ENCODE results near the gene MACF1. TPM values are rescaled to one million over a fixed set of nuclear protein-coding genes. Genes with fewer than 3 reads are reported as not detected.
"Not testable (repeated sequence)": the region's sequence is repeated elsewhere in the genome, so short reads cannot be mapped to it uniquely, and the experiment has no call there.

The MACF1 gene
- total and polyA plus RNA-seq, 2 donors (not counting 1 experiment from before 2014, with no cell fraction given) = 64.1 to 159 TPM

DNA sequence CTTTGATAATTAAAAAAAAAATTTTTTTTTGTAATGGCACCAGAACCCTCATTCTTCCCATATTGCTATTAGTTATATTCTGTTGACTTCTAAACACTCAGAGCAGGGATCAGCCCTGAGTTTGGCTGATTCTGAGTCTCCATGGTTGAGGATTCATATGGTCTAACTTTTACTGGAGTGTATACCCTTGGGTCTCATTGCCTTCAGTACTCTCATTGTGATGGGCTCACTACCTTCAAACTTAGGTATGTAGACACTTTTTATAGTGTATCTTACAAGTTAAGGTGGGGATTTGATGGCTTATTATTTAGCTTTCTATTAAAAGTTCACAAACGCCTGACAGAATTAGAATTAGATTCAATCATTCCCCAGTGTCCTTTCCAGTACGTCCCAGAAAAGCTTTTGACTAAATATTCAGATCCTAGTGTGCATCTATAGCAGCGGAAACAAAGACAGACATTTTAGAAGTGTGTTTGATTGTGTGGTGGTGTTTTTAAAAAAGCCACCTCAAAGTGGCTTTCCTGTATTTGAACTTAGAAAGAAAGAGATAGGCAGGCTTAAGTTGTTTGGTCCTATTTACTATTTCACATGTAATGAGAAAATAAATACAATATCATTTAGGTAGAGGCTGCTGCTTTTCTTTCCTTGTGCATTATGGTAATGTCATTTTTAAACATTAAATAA lies 1.4 kb downstream of the MACF1 start:
- Histone ChIP-seq H3K4me2 (replicated peaks; ENCODE audit: low read depth, low read length, poor library complexity, severe bottlenecking) (peak overlapping the region; percentile 54), H4K20me1 (ENCODE audit: control insufficient read depth, insufficient read depth, low read length, poor library complexity, severe bottlenecking) (no peaks in the 10 kb centered on the region), H3K4me1 (ENCODE audit: control insufficient read depth in 2 of 2, insufficient read depth in 2 of 2, low read length in 2 of 2) (peaks cover 21 to 22% of the 10 kb centered on the region in 2 donors), H3K27ac (ENCODE audit: low read length in 2 of 2) (peak overlapping the region in 1 of 2 donors; percentile 11), H3K9me3 (ENCODE audit: control extremely low read depth in 1 of 3, control insufficient read depth in 2 of 3, insufficient read depth in 1 of 3, low read length in 2 of 3) (no peaks in the 10 kb centered on the region), H3K36me3 (replicated peaks in 1 of 2; ENCODE audit: control extremely low read depth in 1 of 2, control insufficient read depth in 1 of 2, extremely low read depth in 1 of 2, insufficient read depth in 2 of 2, low read length in 1 of 2) (no peaks in the 10 kb centered on the region), H3K9ac (ENCODE audit: low read length) (peak overlapping the region; percentile 49), H2AFZ (ENCODE audit: insufficient read depth, low read depth, low read length, poor library complexity, severe bottlenecking) (peak overlapping the region; percentile 91), H3K4me3 (ENCODE audit: control extremely low read depth in 1 of 5, extremely low read depth in 1 of 5, insufficient read depth in 1 of 5, low read depth in 2 of 5, low read length in 4 of 5) (peak overlapping the region in 3 of 5 experiments; percentile 2 to 41 (median 30)), H3K27me3 (replicated peaks in 1 of 4; ENCODE audit: control extremely low read depth in 1 of 4, control insufficient read depth in 3 of 4, insufficient read depth in 4 of 4, low read length in 3 of 4) (no peaks in the 10 kb centered on the region), H3K79me2 (ENCODE audit: control insufficient read depth, insufficient read depth, low read length) (no peaks in the 10 kb centered on the region)
- Mint-ChIP-seq H3K27me3 (no peaks in the 10 kb centered on the region), H3K4me3 (peak overlapping the region; percentile 21), H3K9me3 (ENCODE audit: insufficient read depth) (no peaks in the 10 kb centered on the region), H3K27ac (peak overlapping the region; percentile 10), H3K4me1 (peaks cover 22% of the 10 kb centered on the region)
- ChIA-PET POLR2A (interaction anchor here (1.6 kb wide), 1 partner anchor 9 kb away, joined by 4 read pairs; no protein-coding TSS in a partner anchor), CTCF (interaction anchor here (1.0 to 9.8 kb wide), 5 partner anchors 13 to 107 kb away, joined by 4 to 79 read pairs (median 7); no protein-coding TSS in a partner anchor)
- no peak for TF ChIP-seq EZH2 (IDR thresholded peaks at IDR 0.05; ENCODE audit: borderline replicate concordance, insufficient read depth, low read depth, low read length, poor library complexity, severe bottlenecking)
- TF ChIP-seq, protein P1, sequence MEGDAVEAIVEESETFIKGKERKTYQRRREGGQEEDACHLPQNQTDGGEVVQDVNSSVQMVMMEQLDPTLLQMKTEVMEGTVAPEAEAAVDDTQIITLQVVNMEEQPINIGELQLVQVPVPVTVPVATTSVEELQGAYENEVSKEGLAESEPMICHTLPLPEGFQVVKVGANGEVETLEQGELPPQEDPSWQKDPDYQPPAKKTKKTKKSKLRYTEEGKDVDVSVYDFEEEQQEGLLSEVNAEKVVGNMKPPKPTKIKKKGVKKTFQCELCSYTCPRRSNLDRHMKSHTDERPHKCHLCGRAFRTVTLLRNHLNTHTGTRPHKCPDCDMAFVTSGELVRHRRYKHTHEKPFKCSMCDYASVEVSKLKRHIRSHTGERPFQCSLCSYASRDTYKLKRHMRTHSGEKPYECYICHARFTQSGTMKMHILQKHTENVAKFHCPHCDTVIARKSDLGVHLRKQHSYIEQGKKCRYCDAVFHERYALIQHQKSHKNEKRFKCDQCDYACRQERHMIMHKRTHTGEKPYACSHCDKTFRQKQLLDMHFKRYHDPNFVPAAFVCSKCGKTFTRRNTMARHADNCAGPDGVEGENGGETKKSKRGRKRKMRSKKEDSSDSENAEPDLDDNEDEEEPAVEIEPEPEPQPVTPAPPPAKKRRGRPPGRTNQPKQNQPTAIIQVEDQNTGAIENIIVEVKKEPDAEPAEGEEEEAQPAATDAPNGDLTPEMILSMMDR (IDR thresholded peaks at IDR 0.05) = no peak
- no CpG with 5 or more reads among the region's 3 CpGs for whole genome bisulfite sequencing (ENCODE audit: insufficient coverage)
- ATAC-seq (ENCODE audit: low read depth) (no peak), DNase-seq (no peak)
- intact Hi-C loops (cut with micrococcal nuclease) = loop anchor here (1.0 to 2.0 kb wide), 2 partner anchors 9 to 15 kb away; no protein-coding TSS in a partner anchor

DNA sequence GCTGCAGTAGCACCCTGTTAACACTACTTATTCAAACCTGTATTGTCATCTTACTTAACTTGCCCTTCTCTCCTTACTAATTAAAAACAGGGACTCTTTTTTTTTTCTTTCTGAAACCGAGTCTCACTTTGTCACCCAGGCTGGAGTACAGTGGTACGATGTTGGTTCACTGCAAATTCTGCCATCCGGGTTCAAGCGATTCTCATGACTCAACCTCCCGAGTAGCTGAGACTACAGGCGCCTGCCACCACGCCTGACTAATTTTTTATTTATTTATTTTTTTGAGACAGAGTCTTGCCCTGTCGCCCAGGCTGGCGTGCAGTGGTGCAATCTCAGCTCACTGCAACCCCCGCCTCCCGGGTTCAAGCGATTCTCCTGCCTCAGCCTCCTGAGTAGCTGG lies 3.9 kb downstream of the MACF1 start:
- H3K36me3 ChIP-seq (replicated peaks in 1 of 2; ENCODE audit: control extremely low read depth in 1 of 2, control insufficient read depth in 1 of 2, extremely low read depth in 1 of 2, insufficient read depth in 2 of 2, low read length in 1 of 2); H4K20me1 ChIP-seq (ENCODE audit: control insufficient read depth, insufficient read depth, low read length, poor library complexity, severe bottlenecking); H2AFZ ChIP-seq (ENCODE audit: insufficient read depth, low read depth, low read length, poor library complexity, severe bottlenecking); intact Hi-C loops (cut with micrococcal nuclease); H3K27me3 ChIP-seq (replicated peaks in 1 of 4; ENCODE audit: control extremely low read depth in 1 of 4, control insufficient read depth in 3 of 4, insufficient read depth in 4 of 4, low read length in 3 of 4); H3K9ac ChIP-seq (ENCODE audit: low read length); H3K79me2 ChIP-seq (ENCODE audit: control insufficient read depth, insufficient read depth, low read length); H3K27ac ChIP-seq (ENCODE audit: low read length in 2 of 2); H3K9me3 Mint-ChIP-seq (ENCODE audit: insufficient read depth); ATAC-seq (ENCODE audit: low read depth); H3K27me3 Mint-ChIP-seq; H3K4me3 ChIP-seq (ENCODE audit: control extremely low read depth in 1 of 5, extremely low read depth in 1 of 5, insufficient read depth in 1 of 5, low read depth in 2 of 5, low read length in 4 of 5); H3K4me3 Mint-ChIP-seq; H3K4me2 ChIP-seq (replicated peaks; ENCODE audit: low read depth, low read length, poor library complexity, severe bottlenecking); H3K9me3 ChIP-seq (ENCODE audit: control extremely low read depth in 1 of 3, control insufficient read depth in 2 of 3, insufficient read depth in 1 of 3, low read length in 2 of 3); DNase-seq: not testable (repeated sequence)
- peaks cover 21 to 22% of the 10 kb centered on the region in 2 donors for H3K4me1 ChIP-seq (ENCODE audit: control insufficient read depth in 2 of 2, insufficient read depth in 2 of 2, low read length in 2 of 2)
- Mint-ChIP-seq H3K4me1 (peaks cover 20% of the 10 kb centered on the region), H3K27ac (peak overlapping the region; percentile 21)
- POLR2A ChIA-PET = interaction anchor here (0.6 to 0.9 kb wide), 3 partner anchors 13 to 109 kb away, joined by 3 to 4 read pairs (median 3); no protein-coding TSS in a partner anchor
- 95% methylated on average over 5 of the region's 12 CpGs for WGBS (ENCODE audit: insufficient coverage)
- CTCF ChIA-PET = interaction anchor here (0.7 to 9.8 kb wide), 4 partner anchors 11 to 50 kb away, joined by 3 to 79 read pairs (median 10); no protein-coding TSS in a partner anchor
